ENCODE measurements around the gene MLN. TPM values are rescaled to one million over a fixed set of nuclear protein-coding genes. Genes with fewer than 3 reads are reported as not detected.

MLN gene
- total RNA-seq, 2 donors from 2014 or later, result 0.48 TPM; not detected in 1

- Histone ChIP-seq H3K4me3 (no peak overlapping the region), H3K9ac (ENCODE audit: low read depth in 2 of 2, low read length in 2 of 2) (no peak overlapping the region), H3K9me3 (no peaks in the 10 kb centered on the region), H3K27me3 (no peaks in the 10 kb centered on the region), H3K36me3 (no peaks in the 10 kb centered on the region), H3K27ac (no peak overlapping the region), H3K4me1 (no peaks in the 10 kb centered on the region)
- intact Hi-C loops (cut with DNase I), result no loop called here
- DNase-seq, result no peak
- TF ChIP-seq, protein P1, sequence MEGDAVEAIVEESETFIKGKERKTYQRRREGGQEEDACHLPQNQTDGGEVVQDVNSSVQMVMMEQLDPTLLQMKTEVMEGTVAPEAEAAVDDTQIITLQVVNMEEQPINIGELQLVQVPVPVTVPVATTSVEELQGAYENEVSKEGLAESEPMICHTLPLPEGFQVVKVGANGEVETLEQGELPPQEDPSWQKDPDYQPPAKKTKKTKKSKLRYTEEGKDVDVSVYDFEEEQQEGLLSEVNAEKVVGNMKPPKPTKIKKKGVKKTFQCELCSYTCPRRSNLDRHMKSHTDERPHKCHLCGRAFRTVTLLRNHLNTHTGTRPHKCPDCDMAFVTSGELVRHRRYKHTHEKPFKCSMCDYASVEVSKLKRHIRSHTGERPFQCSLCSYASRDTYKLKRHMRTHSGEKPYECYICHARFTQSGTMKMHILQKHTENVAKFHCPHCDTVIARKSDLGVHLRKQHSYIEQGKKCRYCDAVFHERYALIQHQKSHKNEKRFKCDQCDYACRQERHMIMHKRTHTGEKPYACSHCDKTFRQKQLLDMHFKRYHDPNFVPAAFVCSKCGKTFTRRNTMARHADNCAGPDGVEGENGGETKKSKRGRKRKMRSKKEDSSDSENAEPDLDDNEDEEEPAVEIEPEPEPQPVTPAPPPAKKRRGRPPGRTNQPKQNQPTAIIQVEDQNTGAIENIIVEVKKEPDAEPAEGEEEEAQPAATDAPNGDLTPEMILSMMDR (IDR thresholded peaks at IDR 0.05), result no peak
Measured at GRCh38 chr6:33801611-33802010, 2.2 kb downstream of the MLN start.

DNA sequence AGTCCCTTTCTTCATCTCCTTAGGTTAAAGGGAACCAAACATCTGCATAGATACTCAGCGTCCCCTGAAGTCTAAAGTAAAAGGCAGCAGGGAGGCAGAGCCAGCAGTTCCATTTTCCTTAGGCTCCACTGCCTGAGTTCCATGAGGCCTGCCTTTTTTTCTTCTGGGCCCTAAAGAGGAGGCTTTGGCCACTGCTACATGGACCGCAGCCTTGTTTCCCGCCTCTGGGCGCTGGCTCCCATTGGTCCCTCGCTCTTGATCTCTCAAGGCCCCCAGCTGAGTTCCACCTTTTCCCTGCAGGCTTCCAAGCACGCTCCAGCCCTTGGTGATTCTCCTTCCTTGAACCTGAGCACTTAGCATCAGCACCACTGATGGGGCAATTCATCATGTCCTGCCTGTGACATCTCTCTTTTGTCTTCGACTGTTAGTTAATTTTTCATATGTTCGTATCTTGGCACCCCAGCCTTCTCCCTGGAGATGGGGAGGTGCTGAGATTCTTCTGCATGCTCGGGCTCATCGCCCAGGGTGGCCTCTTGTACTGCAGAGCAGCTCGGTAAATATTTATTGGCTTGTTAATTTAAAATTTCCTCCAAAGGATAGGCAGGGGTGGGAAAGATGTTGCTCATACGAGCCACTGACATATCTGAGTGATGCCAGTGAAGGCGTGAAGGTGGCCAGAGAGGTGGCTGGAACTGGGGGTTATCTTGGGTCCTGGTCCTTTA, 3.4 kb downstream of the MLN start:
- Histone ChIP-seq H3K9me3 (no peaks in the 10 kb centered on the region), H3K9ac (ENCODE audit: low read depth in 2 of 2, low read length in 2 of 2) (no peak overlapping the region), H3K4me1 (no peaks in the 10 kb centered on the region), H3K4me3 (no peak overlapping the region), H3K36me3 (no peaks in the 10 kb centered on the region), H3K27me3 (no peaks in the 10 kb centered on the region), H3K27ac (no peak overlapping the region)
- no peak for DNase-seq
- intact Hi-C loops (cut with DNase I), result no loop called here
- TF ChIP-seq, protein P1 (IDR thresholded peaks at IDR 0.05), result no peak

GRCh38 chr6:33799454-33800113, 4.2 kb downstream of the MLN start:
- Histone ChIP-seq H3K4me3 (no peak overlapping the region), H3K36me3 (no peaks in the 10 kb centered on the region), H3K4me1 (no peaks in the 10 kb centered on the region), H3K27me3 (no peaks in the 10 kb centered on the region), H3K9ac (ENCODE audit: low read depth in 2 of 2, low read length in 2 of 2) (no peak overlapping the region), H3K9me3 (no peaks in the 10 kb centered on the region), H3K27ac (no peak overlapping the region)
- TF ChIP-seq, protein P1 (IDR thresholded peaks at IDR 0.05), result no peak
- no peak for DNase-seq
- intact Hi-C loops (cut with DNase I), result no loop called here

- TF ChIP-seq, protein P1 (IDR thresholded peaks at IDR 0.05), result no peak
- no peaks in the 10 kb centered on the region for H3K4me1 ChIP-seq
- no peak overlapping the region for H3K9ac ChIP-seq (ENCODE audit: low read depth in 2 of 2, low read length in 2 of 2)
- H3K27me3 ChIP-seq, result no peaks in the 10 kb centered on the region
- no peak for DNase-seq
- no peak overlapping the region for H3K27ac ChIP-seq
- H3K4me3 ChIP-seq, result no peak overlapping the region
- intact Hi-C loops (cut with DNase I), result no loop called here
- H3K36me3 ChIP-seq, result no peaks in the 10 kb centered on the region
- H3K9me3 ChIP-seq, result no peaks in the 10 kb centered on the region
Measured at GRCh38 chr6:33798343-33798848, 5.4 kb downstream of the MLN start.

- H3K36me3 ChIP-seq, result no peaks in the 10 kb centered on the region
- no peaks in the 10 kb centered on the region for H3K27me3 ChIP-seq
- H3K27ac ChIP-seq, result no peak overlapping the region
- intact Hi-C loops (cut with DNase I), result no loop called here
- TF ChIP-seq, protein P1 (IDR thresholded peaks at IDR 0.05), result no peak
- H3K4me3 ChIP-seq, result no peak overlapping the region
- no peak for DNase-seq
- no peaks in the 10 kb centered on the region for H3K4me1 ChIP-seq
- H3K9me3 ChIP-seq, result no peaks in the 10 kb centered on the region
- H3K9ac ChIP-seq (ENCODE audit: low read depth in 2 of 2, low read length in 2 of 2), result no peak overlapping the region
Measured at GRCh38 chr6:33797626-33798342, 6.0 kb downstream of the MLN start.

Data from colonic mucosa (tissue), 4 donors.